Measurements from ENCODE around the gene SLC22A15. TPM values are rescaled to one million over a fixed set of nuclear protein-coding genes. Genes with fewer than 3 reads are reported as not detected.
A peak's percentile ranks its signal among the peaks of the same experiment; 100 is the strongest.
"Not testable (repeated sequence)": the region's sequence is repeated elsewhere in the genome, so short reads cannot be mapped to it uniquely, and the experiment has no call there.

Gene SLC22A15
- total RNA-seq = 5.7 TPM

DNA sequence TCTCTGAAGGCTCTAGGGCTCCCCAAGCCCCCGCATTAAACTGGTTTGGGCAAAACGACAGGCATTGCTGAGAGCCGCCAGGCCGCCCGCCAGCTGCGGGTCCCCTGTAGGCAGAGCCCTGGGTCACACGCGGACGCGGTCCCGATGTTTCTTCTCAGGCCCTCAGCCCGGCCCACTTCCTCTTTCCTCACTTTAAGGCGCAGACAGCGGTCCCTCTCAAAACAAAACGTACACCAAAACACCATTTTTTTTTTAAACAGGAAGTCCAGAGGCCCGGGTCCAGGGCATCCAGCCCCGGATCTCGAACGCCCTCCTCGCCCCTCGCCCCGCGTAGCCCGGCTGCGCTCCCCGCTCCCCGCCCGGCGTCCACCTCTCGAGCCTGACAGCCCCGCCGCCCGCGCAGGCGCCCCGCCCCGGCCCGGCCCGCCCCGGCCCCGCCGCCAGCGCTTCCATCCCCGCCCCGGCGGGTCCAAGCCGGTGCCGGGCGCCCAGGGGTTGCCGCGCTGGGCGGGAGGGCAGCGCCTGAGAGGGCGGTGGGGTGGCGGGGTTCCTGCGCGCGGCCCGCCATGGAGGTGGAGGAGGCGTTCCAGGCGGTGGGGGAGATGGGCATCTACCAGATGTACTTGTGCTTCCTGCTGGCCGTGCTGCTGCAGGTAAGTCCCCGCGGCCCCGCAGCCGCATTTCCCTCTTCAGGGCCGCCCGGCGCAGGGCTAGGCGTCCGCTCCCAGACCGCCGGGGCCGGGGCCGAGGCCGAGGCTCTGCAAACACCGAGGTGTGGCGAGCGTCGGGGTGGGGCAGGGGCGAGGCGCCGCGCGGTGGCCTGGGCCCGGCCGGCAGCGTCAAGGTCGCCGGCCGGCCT lies at the start of gene SLC22A15:
TSS of gene SLC22A15 (plus strand) at position 452 of the 859 bp plus-strand sequence. CDS start at position 567, 115 bp downstream.
- DNase-seq (ENCODE audit: low spot score) = peak; percentile 43

DNA sequence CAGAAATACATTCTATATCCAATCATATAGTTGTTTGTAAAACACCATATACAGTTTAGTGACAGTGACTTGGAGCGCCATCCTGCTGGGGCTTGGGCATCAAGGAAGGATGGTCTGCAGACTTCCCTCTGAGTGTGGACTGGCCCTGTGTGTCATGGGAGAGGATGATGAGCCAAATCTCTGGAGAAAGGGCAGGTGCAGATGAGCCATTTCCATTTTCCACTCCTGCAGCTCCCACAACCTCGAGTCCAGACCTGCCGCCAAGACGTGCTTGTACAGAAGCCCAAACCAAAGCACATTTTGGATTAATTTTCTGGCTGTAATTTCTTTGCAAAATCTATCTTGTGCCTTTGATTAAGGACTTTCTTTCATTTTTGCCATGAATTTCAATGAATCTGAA lies 48.3 kb upstream of the SLC22A15 start:
- no peak for DNase-seq (ENCODE audit: low spot score)

DNA sequence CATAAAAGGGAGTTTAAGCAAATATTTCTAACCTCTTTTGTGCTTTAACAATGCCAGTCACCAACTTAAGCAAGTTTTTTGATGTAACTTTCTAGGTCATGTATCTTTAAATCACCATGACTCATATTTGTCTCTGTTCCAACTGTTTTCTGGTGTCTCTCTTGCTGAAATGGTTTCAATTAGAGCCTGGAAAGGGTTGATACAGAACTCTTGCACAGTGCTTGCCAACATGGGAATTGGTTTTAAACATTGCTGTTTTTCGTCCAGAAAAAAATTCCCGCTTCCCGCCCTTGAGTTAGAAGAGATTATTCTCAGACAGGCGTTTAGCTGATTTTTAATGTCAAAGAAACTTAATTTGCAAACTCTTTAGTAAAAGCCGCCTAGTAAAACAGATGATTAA lies 46.4 kb upstream of the SLC22A15 start:
- no peak for DNase-seq (ENCODE audit: low spot score)

DNA sequence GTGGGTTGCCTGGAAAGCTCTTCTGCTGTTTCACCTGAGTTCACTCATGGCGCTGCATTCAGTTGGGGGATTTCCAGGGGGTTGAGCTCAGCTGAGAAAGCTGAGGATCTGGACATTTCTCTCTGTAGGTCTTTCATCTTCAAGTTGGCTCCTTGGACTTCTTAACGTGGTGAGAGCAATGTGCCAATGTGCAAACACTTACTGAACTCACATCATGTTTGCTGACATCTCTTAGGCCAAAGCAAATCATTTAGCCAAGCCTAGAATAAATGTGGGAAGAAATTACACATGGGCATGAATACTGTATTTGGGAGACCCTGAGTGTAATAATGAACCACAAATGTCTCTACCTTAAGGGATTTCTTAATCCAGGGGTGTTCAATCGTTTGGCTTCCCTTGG lies 42.7 kb upstream of the SLC22A15 start:
- DNase-seq (ENCODE audit: low spot score) = no peak

DNA sequence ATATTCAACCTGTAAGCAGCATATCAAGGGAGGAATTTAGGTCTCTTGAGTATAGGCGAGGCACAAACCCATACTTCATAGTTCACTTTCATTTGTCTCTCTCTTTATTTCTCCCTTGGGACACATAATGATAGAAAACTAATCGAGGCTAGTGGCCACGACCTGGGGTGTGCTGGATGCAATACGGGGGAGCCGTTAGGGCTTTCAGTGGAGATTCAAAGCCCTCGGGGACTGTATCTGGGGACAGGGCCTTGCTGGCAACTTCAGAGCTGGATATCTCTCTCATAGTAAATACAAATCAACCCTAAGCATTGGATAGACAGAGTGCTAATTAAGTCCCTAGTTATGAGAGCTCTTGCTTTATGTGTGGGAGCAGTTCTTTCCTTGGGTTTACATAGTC lies 36.9 kb upstream of the SLC22A15 start:
- DNase-seq (ENCODE audit: low spot score) = no peak

DNA sequence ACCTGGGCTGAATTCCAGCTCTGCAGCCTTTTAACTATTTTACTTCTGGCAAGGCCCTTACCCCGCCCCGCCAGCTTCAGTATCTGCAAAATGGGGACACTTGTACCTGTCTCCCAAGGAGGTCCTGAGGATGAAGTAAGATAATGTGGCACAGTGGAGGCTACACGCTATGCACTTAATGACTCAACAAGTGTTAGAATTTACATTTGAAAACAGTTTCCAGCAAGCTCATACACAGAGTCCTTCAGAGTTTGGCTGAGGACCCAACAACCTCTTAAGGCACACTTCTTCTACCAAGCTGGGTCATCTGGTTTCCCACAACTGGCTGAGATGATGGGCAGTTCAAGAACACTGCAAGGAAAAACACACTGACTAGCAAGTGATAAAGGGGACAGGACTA lies 30.2 kb upstream of the SLC22A15 start:
- no peak for DNase-seq (ENCODE audit: low spot score)

DNA sequence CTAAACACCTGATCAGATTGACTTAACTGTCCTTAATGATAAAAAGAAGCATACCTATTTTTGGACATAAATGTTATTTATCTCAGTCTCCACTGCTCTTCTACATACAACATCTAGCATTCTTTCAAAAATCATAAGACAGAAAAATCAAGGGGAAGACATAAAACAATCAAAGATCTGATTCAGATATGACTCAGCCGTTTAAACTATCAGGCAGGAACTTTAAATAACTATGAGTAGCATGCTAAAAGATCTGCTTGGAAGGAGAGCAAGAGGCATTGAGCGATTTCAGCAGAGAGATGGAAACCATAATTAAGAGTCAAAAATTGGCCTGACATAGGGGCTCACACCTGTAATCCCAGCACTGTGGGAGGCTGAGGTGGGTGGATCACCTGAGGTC lies 27.2 kb upstream of the SLC22A15 start:
- no peak for DNase-seq (ENCODE audit: low spot score)

DNA sequence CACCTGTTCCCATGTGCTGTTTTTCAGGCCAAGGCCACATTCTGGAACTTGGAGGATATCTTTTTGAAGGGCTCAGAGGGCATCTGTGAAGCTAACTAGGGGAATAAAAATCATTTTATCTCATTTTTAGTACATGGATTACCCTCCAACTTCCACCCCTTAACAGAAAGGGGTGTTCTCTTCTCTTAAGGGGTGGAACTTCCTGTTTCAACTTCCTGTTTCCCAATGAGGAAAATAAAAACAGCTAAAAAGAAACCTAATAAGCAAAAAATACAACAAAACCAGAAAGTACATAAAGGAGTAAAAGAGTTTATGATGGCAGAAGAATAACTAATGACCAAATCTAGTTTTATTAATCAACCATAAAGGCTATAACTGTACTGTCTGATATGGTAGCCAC lies 24.8 kb upstream of the SLC22A15 start:
- no peak for DNase-seq (ENCODE audit: low spot score)

DNA sequence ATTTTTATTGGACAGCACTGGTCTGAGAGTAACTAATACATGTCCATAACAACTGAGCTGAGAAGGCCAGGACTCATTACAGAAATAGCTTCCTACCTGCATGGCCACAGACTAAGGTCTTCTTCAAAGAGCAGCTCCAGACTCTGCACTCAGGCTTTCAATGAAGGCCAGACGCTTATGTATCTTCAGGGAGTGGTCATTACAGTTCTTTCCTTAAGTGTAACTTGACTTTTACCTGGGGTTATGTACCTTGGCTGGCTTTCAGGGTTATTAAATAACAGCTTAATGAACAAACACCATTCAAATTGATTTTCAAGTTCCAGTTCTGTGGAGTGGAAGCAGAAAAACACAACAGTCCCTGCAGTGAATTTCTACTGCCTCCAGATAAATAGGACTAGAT lies 23.8 kb upstream of the SLC22A15 start:
- DNase-seq (ENCODE audit: low spot score) = peak; percentile 43

DNA sequence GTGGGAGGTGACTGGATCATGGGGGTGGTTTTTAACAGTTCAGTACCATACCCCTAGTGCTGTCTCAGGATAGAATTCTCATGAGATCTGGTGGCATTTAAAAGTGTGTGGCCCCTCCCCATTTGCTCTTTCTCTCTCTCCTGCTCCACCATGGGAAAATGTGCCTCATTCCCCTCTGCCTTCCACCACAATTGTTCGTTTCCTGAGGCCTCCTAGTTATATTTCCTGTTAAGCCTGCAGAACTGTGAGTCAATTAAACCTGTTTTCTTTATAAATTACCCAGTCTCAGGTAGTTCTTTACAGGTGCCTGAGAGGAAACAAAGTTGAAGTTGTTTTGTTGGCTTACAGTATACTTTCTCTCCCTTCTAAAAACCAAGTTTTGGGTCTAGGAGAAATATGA lies 23.1 kb upstream of the SLC22A15 start:
- no peak for DNase-seq (ENCODE audit: low spot score)

DNA sequence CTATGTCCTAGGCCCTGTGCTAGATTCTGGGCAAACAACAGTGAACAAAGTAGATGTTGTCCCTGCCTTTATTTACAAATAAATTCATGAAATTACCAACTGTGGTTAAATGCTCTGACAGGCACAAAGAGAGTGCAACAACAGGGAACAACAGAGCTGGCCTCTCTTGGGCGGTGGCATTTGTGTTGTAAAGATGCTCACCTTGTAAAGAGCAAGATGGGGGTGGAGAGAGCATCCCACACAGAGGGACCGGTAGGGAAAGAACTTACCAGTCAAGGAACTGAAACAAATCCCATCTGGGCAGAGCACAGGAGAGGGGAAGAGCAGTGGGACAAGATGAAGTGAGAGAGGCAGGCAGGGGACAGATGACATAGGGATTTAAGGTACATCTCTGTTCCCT lies 21.6 kb upstream of the SLC22A15 start:
- no peak for DNase-seq (ENCODE audit: low spot score)

DNA sequence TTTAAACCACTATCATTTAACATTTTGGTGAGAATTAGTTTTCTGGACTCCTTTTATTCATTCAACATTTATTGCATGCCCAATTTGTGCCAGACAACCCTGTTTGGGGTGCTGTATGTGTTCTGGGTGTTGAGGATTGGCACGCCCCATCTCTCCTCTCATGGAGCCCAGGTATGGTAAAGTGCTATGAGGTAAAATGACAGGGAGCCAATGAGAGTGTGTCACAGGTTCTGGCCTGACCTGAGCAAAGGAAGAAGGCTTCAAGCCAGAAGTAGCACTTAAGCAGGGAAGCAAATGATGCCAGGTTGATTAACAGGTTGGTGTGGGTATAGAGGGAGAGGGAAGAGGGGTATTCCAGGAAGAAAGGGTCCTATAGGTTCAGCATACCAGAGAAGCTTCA lies 21.1 kb upstream of the SLC22A15 start:
- no peak for DNase-seq (ENCODE audit: low spot score)

DNA sequence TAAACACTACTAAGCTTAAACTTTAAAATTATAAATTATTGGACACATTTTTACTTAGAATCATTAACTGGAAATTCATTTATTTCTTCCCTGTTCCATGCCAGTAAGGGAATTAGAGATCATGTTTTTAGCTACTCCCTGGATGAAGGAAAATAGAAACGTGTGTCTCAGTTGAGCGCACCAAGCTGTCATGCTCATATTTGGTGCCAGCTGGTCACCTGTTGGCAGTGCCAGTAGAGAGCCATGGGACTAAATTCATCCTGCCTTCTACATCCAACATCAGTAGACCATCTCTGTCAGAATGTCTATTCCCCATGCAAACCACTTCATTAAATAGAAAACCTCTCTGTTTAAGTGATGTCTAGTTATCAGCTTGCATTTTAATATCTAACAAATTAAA lies 17.4 kb upstream of the SLC22A15 start:
- DNase-seq (ENCODE audit: low spot score) = no peak

DNA sequence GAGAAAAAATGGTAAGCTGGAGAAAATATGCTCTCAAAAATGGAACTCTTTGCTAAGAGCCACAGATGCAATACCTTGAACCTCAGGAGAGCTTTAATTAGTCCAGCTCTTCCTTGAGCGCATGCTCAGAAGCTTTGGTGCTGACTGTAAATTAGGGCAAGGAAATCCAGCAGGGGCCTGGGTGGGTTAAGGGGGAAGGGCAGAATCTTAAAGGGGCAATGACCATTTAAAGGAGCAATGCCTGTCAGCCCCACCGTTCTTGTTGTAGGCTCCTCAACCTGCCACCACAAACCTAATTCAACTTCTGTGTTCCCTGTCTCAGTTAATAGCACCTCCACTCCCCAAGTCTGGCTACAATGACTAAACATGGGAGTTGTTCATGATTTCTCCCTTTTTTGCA lies 6.8 kb upstream of the SLC22A15 start:
- DNase-seq (ENCODE audit: low spot score) = no peak

DNA sequence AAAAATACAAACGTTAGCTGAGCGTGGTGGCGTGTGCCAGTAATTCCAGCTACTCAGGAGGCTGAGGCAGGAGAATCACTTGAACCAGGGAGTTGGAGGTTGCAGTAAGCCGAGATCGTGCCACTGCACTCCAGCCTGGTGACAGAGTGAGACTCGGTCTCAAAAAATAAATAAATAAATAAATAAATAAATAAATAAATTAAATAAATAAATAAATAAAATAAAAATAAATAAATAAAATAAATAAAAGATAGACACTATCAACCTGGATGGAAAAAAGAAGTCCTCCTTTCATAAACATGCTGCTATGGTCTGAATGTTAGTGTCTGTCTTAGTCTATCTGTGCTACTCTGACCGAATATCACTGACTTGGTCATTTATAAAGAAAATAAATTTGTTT lies 4.5 kb upstream of the SLC22A15 start:
- DNase-seq (ENCODE audit: low spot score) = not testable (repeated sequence)

DNA sequence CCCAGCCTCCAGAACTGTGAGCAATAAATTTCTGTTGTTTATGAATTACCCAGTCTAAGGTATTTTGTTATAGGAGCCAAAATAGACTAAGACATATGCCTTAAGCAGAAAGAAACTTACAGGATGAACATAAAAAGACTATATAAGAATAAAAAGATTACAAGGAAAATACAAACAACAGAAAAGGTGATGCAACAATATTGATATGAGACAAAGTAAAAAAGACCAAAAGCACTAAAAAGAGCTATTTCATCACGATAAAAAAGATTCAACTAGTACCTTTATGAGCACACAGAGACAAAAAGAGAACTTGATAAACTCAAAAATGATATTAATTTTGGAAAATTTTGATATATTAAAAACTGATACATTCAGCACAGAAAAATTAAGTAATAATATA lies 3.2 kb upstream of the SLC22A15 start:
- DNase-seq (ENCODE audit: low spot score) = no peak

DNA sequence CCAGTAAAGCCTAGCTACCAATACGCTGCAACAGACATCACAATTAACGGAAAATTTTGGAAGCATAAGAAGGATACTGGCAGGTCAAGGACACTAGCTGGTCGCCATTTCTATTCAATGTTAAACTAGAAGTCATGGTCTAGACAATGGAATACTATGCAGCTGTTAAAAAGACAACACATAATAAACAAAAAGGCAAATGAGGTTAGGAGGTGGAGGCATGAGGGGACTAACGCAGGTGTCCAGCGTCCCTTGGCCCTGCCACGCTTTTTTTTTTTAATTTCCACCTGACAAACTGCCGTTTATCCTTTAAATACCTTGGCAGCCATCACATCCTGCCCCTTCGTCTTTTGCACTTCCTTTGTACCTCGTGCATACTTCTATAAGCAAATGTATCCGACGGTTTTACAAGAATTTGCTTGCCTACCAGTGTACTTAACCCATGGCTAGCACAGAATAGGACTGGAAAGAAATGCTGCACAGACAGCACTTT lies 698 bp upstream of the SLC22A15 start:
- DNase-seq (ENCODE audit: low spot score) = no peak

DNA sequence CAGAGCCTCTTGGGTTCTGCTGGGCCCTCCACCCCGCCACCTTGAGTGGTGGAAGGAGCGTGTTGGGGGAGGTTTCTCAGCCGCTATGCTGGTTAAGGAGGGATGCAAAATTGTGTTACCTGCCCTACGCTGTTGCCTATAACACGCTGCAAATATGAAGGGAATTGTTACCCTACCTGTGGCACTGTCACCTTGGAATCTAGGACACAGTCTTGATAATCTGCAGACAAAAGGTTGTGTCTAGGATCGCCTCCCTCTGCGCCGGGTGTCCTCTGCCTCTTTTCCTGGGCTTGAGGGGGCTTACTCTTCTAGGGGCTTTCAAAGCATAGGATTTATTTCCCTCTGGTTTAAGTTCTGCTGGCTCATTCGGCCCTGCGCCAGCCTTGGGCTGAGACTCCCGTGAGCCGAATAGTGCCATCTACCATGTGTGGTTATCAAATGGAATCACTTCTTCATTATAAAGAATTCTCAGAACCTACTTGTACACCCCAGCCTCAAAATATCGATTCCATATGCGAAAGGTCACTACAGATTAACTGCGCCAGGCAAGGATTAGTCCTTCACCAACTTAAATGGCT lies 697 bp downstream of the SLC22A15 start:
- no peak for DNase-seq (ENCODE audit: low spot score)

DNA sequence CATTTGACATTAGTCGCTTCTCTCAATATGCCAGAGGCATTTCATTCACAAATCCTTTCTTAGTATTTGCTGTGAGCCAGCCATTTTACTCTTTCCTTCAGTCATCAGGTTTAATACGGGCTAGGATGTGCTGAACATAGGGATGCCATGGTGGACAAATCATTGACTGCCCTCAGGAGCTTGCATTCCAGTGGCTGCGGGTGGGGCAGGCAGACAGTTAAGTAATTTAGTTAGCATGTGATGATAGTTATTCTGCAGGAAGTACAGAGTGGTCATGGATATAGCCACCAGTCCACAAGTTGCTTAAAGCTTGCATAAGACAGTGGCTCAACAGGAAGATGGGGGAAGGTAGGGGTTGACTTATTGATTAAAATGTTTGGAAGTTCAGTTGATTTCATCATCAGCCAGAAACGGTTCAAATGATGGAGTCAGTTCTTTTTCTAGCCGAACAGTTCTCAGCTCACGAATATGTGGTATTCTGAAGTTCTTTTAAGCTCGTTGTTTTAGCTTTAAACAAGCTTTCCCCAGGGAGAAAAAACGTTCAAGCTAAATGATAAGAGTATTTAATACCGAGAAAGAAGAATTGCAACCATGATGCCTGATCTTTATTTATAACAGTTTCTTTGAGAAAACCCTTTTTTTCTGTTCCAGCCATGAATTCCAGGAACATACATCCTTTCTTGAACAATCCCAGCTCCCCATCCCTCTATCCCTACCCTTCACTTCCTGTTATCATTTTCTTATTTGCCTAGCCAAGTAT lies 1.4 kb downstream of the SLC22A15 start:
- peak; percentile 36 for DNase-seq (ENCODE audit: low spot score)

DNA sequence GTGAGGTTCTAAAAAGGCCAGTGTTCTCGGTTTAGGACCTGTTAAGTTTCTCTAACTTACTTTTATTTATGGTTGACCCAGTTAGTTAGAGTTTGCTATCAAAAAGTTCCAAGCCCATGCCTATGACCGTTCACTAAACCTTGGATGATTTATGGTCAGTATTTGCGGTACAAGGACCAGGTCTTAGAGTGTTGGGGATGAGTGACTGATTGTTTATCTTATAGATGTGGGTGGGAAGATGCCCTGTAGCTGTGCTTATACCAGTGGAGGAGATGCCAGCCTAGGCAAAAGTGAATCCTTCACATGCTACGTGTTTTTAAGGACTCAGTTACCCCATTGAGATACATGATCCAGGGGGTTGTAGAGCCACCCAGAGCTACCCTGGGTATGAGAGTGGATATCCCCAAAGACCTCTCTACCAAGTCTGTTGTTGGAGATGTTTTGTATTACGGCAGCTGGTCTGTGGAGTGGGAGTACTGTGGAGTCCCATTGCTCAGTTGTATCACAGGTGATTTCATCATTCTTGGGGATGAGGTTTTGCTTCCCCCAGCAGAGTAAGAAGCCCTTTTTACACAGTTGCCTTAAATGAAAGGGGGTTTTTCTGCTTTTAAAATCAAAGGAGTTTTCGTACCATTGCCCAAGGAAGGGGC lies 2.1 kb downstream of the SLC22A15 start:
- no peak for DNase-seq (ENCODE audit: low spot score)

DNA sequence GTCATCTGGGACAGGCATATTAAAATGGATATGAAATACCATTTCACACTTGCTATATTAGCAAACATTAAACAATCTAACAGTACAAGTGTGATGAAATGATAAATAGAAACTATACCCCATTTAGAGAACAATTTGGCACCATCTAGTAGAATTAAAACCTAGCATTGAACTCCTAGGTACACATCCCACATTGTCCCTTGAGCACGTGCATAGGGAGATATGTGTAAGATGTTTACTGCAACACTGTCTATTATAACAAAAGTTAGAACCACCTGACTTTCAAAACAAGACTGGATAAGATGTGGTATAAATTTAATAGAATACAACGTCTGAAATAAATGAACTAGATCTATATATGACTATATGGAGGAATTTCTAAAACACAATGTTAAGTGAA lies 3.8 kb downstream of the SLC22A15 start:
- no peak for DNase-seq (ENCODE audit: low spot score)

All from mucosa of gallbladder (tissue), 1 donor.